AG04450 (cell line): ENCODE results near the gene CRNKL1. TPM values are rescaled to one million over a fixed set of nuclear protein-coding genes. Genes with fewer than 3 reads are reported as not detected.

Experiments used
- CTCF ChIA-PET: fragments of 300-600, 350-600 bp; formaldehyde crosslinking; extraction: SDS; loops from one replicate; lab custom pipeline; 2022; ENCODE audit warnings: antibody characterized with exemption, inconsistent platforms; lab: Charles Lee
- POLR2A ChIA-PET: fragments of 350-600 bp; formaldehyde crosslinking; extraction: SDS; loops from one replicate; lab custom pipeline; 2021; ENCODE audit warnings: antibody characterized with exemption, inconsistent platforms; lab: Yijun Ruan, JAX
- DNase-seq: peaks from one replicate; pipeline ENCODE4 v3.0.0-alpha.2; 2011; ENCODE audit warnings: low read depth, low spot score
- H3K27ac ChIP-seq: one replicate; pipeline ENCODE4 v1.5.1; 2012; ENCODE audit warnings: low read depth, low read length, control low read depth
- H3K27me3 ChIP-seq: one replicate; pipeline ENCODE4 v1.6.0; 2012; ENCODE audit warnings: low read length; ENCODE audit not compliant: control insufficient read depth, insufficient read depth
- H3K4me3 ChIP-seq: 2 replicates; pipeline ENCODE4 v1.5.1; 2011; ENCODE audit warnings: mild to moderate bottlenecking, low read depth, low read length, control low read depth
- H3K9me3 ChIP-seq: 2 replicates; pipeline ENCODE4 v1.5.1; 2012; ENCODE audit warnings: low read length; ENCODE audit not compliant: control insufficient read depth, insufficient read depth
- polyA plus RNA-seq: library from polyadenylated mRNA; depleted of rRNA; stranded (reverse); fragments of >200 nt; gene quantifications from 2 replicates; pipeline ENCODE4 v1.2.3, GENCODE V29; 2011
- TF ChIP-seq, protein P1 (sequence below): IDR thresholded peaks from 2 replicates; pipeline ENCODE4 v1.5.1; 2011; ENCODE audit warnings: low read depth, low read length, control low read depth, inconsistent platforms

CRNKL1 gene
- polyA plus RNA-seq, 1 experiment = 21.0 TPM

DNA sequence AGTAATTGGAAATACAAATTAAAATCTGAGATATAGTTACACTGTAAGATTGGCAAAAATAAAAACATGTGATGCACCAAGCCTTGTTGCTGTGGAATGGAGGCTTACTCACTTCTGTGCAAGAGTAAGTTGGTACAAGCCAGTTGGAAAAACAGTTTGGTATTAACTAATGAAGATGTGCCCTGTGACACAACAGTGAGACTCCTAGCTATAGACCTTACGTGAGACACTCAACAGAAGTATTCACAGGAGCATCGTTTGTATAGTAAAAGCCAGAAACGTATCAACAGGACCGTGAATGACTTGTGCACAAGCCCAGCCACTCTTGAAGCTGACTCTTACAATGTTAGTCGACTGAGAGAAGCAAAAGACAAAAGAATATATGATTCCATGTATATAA, 20.5 kb downstream of the CRNKL1 start:
- TF ChIP-seq, protein P1, sequence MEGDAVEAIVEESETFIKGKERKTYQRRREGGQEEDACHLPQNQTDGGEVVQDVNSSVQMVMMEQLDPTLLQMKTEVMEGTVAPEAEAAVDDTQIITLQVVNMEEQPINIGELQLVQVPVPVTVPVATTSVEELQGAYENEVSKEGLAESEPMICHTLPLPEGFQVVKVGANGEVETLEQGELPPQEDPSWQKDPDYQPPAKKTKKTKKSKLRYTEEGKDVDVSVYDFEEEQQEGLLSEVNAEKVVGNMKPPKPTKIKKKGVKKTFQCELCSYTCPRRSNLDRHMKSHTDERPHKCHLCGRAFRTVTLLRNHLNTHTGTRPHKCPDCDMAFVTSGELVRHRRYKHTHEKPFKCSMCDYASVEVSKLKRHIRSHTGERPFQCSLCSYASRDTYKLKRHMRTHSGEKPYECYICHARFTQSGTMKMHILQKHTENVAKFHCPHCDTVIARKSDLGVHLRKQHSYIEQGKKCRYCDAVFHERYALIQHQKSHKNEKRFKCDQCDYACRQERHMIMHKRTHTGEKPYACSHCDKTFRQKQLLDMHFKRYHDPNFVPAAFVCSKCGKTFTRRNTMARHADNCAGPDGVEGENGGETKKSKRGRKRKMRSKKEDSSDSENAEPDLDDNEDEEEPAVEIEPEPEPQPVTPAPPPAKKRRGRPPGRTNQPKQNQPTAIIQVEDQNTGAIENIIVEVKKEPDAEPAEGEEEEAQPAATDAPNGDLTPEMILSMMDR = no peak
- Histone ChIP-seq H3K27me3 (no peaks in the 10 kb centered on the region), H3K9me3 (no peaks in the 10 kb centered on the region), H3K4me3 (no peak overlapping the region), H3K27ac (no peak overlapping the region)
- CTCF ChIA-PET = no interaction called here
- POLR2A ChIA-PET = no interaction called here
- no peak for DNase-seq

DNA sequence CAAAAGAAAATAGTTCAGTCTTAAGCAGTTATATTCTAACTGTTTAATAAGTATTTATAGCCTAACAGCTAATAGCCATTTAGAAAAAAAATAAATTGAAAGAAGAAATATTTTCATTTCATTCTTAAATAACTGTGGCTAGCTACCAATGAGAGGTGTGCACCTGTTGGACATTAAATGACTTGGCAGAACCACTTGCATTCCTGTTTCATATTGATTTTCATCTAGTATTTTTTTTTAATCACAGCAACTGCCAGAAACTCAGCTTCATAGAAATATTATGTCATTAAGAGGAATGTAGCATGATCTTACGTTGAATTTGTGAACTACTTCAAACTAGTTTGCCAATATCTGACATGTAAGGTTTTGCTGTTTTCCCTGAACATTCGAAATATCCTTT, 25.0 kb downstream of the CRNKL1 start:
- ChIA-PET POLR2A (interaction anchor here (0.7 kb wide), 1 partner anchor 10 kb away, joined by 4 read pairs; no protein-coding TSS in a partner anchor), CTCF (interaction anchor here (1.3 to 1.8 kb wide), 3 partner anchors 10 to 246 kb away, joined by 3 to 5 read pairs (median 4); partner anchors contain the start of gene NAA20)
- no peaks in the 10 kb centered on the region for H3K27me3 ChIP-seq
- TF ChIP-seq, protein P1 = no peak
- H3K27ac ChIP-seq = no peak overlapping the region
- no peak for DNase-seq
- no peaks in the 10 kb centered on the region for H3K9me3 ChIP-seq
- H3K4me3 ChIP-seq = no peak overlapping the region

DNA sequence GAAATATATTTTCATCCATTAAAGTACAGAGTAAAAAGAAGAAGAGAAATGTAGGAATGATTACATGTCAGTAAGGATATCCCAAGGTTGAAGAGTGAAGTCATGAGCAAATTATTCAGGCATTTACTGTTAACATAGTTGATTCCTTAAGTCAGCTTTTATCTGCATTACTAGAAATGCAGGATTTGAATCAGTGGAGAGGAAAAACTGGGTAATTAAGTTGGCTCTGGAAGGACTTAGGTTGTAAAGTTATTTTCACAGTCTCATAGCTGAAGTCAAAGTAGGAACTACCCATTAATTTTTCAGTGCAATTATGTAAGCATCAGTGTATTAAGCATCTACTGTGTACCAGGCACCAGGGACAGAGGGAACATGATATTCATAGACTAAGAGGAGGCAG, 27.3 kb downstream of the CRNKL1 start:
- ChIA-PET CTCF (no interaction called here), POLR2A (interaction anchor here (1.0 kb wide), 1 partner anchor 28 kb away, joined by 3 read pairs; the partner anchor contains the start of genes CFAP61 and CRNKL1)
- no peak overlapping the region for H3K4me3 ChIP-seq
- TF ChIP-seq, protein P1 = no peak
- DNase-seq = no peak
- H3K9me3 ChIP-seq = no peaks in the 10 kb centered on the region
- H3K27me3 ChIP-seq = no peaks in the 10 kb centered on the region
- no peak overlapping the region for H3K27ac ChIP-seq

DNA sequence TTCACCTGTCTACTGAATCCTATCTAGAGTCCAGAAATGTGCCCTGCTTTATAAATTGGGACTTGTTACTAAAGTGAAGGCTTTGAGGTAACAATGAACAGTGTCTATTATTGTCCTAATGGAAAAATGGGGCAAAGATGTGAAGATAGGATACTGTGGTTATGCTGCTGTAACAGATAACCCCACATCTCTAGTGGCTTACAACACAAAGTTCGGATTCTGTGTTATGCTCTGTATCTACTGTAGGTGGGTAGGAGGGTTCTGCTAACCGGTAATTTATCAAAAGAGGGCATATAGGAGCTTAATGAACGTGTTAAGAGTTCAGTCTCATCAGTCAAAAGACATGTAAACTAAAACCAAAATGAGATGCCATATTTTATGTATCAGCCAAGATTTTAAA, 28.9 kb downstream of the CRNKL1 start:
- Histone ChIP-seq H3K27ac (no peak overlapping the region), H3K27me3 (no peaks in the 10 kb centered on the region), H3K4me3 (no peak overlapping the region), H3K9me3 (no peaks in the 10 kb centered on the region)
- DNase-seq = no peak
- TF ChIP-seq, protein P1 = no peak
- POLR2A ChIA-PET = no interaction called here
- CTCF ChIA-PET = interaction anchor here (1.0 kb wide), 1 partner anchor 330 kb away, joined by 5 read pairs; no protein-coding TSS in a partner anchor

DNA sequence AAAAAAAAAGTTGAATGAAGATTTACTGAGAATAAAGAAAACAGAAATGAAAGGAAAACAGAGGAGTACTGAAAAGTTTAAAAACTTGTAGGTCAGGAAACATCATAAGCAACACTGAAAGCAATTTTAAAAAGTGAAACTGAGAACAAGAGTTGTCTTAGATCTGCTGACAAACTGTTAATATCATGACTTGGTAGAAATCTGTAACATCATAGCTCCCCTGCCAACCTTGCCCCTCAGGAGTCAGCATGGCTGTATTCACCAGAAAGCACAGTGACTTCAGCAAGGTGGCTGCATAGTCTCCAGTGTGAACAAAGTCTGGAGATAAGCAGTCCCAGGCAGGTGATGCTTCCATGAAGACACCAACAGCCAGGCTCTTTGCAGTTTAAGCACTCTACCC, 29.8 kb downstream of the CRNKL1 start:
- H3K27me3 ChIP-seq = no peaks in the 10 kb centered on the region
- H3K4me3 ChIP-seq = no peak overlapping the region
- TF ChIP-seq, protein P1 = no peak
- no peak overlapping the region for H3K27ac ChIP-seq
- POLR2A ChIA-PET = no interaction called here
- CTCF ChIA-PET = no interaction called here
- no peaks in the 10 kb centered on the region; the same call in 1 of the 2 replicates for H3K9me3 ChIP-seq
- DNase-seq = no peak
